Activated CD4-positive, CD25-positive, alpha-beta regulatory T cell (primary cell): ENCODE results near the gene UVRAG.
"Not testable (repeated sequence)": the region's sequence is repeated elsewhere in the genome, so short reads cannot be mapped to it uniquely, and the experiment has no call there.

Experiments used
- DNase-seq, 4 experiments: peaks; one replicate each; lab custom pipeline; 2025; lab: John Stamatoyannopoulos, UW

The UVRAG gene

GRCh38 chr11:75921808-75922207 is 106.8 kb downstream of the UVRAG start:
- no peak for DNase-seq

DNA sequence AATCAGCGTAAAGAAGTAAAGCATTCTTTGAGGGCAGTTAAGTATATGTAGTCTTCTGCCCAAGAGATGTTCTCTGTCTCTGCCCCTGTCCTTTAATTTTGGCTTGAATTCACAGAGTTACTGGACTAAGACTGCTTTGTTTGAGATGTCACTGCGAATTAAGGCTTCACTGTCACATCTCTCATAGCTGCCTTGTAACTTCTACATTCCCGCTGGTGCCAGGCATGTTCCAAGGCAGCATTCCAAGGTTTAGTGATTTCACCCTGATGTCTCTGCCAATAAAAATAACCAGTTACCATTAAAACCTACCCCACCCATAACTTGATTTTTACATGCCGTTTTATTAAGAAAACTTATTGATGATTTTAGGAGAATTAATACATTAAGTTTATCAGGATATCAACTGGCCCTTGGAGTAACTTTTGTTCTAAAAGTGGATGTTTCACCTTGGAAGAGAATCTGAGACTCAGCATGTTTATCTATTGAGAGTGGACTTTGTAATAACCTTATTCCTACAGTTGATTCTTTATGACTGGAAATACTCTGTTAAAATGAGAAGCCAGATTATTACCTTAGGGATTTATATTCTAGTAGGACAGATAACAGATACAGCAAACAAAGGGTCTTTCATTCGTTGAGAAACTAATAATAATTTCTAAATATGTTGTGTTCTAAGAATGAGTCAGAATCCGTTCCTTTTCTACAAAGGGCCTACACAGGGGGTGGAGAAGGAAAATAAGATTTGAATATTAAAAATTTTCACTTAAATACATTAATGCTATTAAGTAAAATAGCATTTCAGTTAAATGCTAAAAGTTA is 110.2 kb downstream of the UVRAG start:
- DNase-seq: no peak

DNA sequence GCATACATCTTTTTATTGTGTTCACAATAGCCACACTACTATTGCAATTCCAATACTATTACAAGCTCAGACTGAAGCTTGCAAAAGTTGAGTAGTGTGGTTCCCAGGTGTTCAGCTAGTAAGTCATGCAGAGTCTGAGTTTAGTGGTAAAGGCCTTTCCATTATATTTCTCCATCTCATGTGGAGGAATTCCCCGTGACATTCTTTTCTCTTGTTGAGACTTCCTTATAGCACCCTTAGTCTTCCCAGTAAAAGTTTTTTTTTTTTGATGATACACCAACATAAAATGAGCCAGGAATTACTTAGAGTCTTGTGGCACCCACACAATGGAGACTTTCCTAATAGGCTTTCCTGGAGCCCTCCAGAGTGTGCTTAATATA is 110.8 kb downstream of the UVRAG start:
- DNase-seq: no peak

DNA sequence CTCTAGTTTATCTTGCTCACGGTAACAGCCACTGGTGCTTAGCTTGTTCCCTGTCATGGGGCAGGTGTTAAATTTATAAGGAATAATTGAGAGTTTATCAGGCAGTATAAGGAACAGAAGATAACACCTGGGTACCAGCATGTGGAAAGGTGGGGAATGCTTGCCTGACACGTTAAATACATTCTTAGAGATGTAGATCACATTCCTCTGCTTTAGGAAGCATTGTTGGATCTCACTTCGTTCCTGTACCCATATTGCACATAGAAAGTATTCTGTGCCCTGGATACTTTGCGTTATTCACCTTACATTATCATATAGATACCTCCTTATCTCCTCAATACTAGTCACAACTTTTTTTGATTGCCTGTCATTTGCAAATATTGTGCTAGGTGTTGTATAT is 114.7 kb downstream of the UVRAG start:
- DNase-seq: no peak

GRCh38 chr11:75930534-75930933 is 115.5 kb downstream of the UVRAG start:
- no peak for DNase-seq

GRCh38 chr11:75931124-75931523 is 116.1 kb downstream of the UVRAG start:
- no peak for DNase-seq

DNA sequence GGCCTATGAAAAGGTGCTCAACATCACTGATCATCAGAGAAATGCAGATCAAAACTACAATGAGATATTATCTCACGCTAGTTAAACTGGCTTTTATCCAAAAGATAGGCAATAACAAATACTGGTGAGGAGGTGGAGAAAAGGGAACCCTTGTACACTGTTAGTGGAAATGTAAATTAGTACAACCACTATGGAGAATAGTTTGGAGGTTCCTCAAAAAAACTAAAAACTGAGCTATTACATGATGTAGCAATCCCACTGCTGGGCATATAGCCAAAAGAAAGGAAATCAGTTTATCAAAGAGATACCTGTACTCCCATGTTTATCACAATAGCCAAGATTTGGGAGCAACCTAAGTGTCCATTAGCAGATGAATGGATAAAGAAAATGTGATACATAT is 118.7 kb downstream of the UVRAG start:
- not testable (repeated sequence) for DNase-seq

GRCh38 chr11:75934851-75935250 is 119.8 kb downstream of the UVRAG start:
- no peak for DNase-seq

DNA sequence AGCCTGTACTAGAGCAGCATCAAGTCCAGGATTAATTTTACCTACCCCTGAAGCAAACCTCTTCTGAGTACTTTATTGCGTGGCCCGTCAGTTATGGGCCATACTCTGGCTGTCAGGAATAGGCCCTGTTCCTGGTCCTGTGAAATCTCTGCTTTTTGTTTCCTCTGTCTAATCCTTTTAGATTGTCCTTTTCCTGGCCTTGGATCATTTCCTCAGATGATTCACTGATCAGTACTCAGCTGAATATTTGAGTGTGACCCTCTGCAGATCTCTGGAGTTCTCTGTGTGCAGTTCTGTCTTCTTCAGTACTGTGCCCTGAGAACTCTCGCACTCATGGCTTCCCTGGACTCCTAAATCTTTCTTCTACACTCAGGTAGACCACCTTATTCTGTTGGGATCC is 123.5 kb downstream of the UVRAG start:
- no peak for DNase-seq

DNA sequence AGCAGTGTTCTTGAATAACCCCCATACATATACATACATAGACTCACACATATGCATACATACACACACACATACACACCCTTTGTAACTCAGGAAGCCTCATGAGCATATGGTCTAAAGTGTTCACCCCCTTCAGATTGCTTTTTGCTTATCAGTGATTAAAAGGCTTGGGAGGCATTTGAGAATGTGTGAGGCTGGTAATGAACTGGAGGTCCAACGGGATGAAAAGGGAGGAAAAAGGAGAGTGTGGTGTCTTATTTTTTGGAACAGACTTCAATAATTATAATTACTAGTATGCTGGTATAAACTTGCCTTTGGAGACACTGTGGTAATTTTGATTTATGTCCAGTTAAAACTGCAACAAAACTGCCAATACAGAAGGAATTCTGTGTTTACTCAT is 124.5 kb downstream of the UVRAG start:
- no peak for DNase-seq

GRCh38 chr11:75939992-75940391 is 125.0 kb downstream of the UVRAG start:
- no peak for DNase-seq

DNA sequence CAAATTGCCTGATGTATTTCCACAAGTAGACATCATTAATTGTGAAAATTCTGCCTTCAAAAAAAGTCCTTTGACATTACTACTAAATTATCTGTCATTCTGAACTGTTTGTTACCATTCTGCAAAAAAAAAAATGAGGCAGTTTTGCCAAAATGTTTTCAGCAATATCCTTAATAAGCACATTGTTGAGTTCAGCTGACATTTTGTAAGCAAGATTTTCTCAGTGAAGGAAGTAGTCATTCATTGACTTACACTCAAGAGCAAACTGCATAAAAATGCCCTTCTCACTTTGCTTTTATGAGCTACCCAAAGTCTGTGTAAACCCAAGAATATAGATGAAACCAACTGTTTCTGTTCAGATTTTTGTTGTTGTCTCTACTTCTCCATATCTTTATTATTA is 125.9 kb downstream of the UVRAG start:
- DNase-seq: no peak

DNA sequence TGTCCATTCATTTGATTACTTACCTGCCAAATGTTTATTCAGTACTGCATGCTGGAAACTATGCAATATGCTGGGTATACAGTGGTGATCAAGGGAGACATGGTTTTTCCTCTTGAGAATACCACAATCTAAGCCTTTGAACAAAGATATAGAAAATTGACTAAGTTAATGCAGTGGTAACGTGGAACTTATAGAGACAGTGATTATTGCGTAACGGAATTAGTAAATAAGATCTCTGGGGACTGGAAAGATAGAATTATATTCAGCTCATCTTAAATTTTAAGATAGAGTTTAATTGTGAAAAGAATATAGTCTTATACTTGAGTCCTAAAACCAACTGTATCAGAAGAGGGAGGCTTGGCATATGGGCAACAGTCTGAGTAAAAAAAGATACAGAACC is 129.5 kb downstream of the UVRAG start:
- no peak for DNase-seq

- DNase-seq: no peak
Observed at GRCh38 chr11:75945446-75945845, 130.4 kb downstream of the UVRAG start.

DNA sequence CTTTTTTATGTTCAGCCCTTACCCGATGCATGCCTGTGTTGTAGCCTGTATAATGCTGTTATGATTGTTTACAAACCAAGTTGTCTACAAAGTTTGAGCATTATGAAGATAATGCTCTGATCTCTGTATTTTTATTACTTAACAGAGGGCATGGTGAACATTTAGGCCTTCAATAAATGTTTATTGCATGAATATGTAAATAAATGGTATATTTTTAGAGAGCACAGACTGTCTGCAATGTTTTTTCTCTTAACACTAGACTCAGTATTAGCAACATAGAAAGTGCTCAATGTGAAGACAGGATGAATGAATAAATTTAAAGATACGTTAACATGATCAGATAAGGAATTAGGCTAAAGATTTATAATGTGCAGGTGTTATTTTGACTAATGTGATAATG is 130.9 kb downstream of the UVRAG start:
- no peak for DNase-seq

- DNase-seq: no peak
Observed at GRCh38 chr11:75946531-75947530, 131.8 kb downstream of the UVRAG start.

GRCh38 chr11:75949023-75949672 is 134.1 kb downstream of the UVRAG start:
- no peak for DNase-seq

GRCh38 chr11:75950141-75950540 is 135.1 kb downstream of the UVRAG start:
- DNase-seq: no peak

DNA sequence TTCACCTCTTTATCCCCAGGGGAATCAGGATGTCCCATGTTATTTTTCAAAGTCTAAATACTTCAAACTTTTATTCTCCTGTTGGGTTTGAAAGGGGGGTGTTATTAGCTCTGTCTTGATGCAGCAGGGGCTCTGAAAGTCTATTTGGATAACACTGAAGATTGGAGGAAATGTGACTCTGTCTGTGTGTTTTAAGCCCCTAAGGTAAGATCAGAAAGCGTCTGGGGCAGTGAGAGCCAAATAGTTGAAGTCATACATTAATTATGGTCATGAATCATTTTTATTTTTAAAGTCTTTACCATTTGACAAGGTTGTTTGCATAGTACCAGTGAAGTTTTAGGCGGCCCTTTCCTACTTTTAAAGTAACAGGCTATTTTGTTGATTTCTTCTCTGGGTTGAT is 139.0 kb downstream of the UVRAG start:
- DNase-seq: no peak

GRCh38 chr11:75955443-75955842 is 140.4 kb downstream of the UVRAG start:
- DNase-seq: no peak

- no peak for DNase-seq
Observed at GRCh38 chr11:75959540-75959939, 144.5 kb downstream of the UVRAG start.

DNA sequence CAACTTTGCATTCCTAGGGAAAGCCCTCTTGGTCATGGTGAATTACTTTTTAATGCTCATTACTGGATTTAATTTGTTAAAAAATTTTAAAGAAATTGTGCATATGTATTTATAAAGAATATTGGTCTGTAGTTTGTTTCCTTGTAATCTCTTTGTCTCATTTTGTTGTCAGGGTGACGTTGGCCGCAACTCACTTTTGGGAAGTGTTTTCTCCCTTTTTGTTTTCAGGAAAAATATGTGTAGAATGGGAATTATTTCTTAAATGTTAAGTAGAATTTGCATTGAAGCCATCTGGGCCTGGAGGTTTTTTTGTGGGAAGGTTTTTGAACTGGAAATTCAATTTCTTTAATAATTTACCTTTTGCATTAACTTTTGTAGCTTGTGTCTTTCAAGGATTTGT is 149.1 kb downstream of the UVRAG start:
- DNase-seq: no peak
